Heart left ventricle (tissue), 13 donors: ENCODE results near the gene NOTUM.

ENCODE experiments used
- POLR2A ChIP-seq, 2 donors: fragments of 450-650 bp; IDR thresholded peaks; one replicate each; pipeline ENCODE4 v1.6.1; 2017; ENCODE audit warnings: antibody characterized with exemption in 2 of 2, mild to moderate bottlenecking in 2 of 2, moderate library complexity in 2 of 2
- TF ChIP-seq, protein P1 (sequence below), 12 donors: fragments of 200-600 bp; sonication (generic) in 4 of 12; IDR thresholded peaks; one replicate each; pipeline versions ENCODE4 v1.5.0 to v1.8.0; 2018 to 2022; ENCODE audit warnings: antibody characterized with exemption in 12 of 12, mild to moderate bottlenecking in 5 of 12
- donor health status: ischemic (EF 13 %, LVEDD 7.1; RV severe dilation, severe dysfunction).
- donor health status: DM: no; HTN: yes; CAD: no.
- donor health status: DM: no; HTN: no; CAD: no.
- donor health status: ischemic (EF 25% LVEDD 6.9; RV normal size, moderate dysfunction).
- donor health status: ischemic (EF 25% LVEDD 5.7; RV mildly dilated, moderate dysfunction).
- donor health status: ischemic (EF 35%, LVEDD 5.7; RV mildly dilated, moderate dysfunction).
- donor health status: nonischemic (EF 11% LVEDD 7.7; RV severe dilation, severe dysfunction).
- donor health status: DM: yes; HTN: yes; CAD: no.
- donor health status: PGD.
- donor health status: ischemic (EF 29% LVEDD 5.4; RV normal size, mild dysfunction).
- donor health status: nonischemic (EF 23%, LVEDD 6.1; RV moderate dilation, normal function).

DNA sequence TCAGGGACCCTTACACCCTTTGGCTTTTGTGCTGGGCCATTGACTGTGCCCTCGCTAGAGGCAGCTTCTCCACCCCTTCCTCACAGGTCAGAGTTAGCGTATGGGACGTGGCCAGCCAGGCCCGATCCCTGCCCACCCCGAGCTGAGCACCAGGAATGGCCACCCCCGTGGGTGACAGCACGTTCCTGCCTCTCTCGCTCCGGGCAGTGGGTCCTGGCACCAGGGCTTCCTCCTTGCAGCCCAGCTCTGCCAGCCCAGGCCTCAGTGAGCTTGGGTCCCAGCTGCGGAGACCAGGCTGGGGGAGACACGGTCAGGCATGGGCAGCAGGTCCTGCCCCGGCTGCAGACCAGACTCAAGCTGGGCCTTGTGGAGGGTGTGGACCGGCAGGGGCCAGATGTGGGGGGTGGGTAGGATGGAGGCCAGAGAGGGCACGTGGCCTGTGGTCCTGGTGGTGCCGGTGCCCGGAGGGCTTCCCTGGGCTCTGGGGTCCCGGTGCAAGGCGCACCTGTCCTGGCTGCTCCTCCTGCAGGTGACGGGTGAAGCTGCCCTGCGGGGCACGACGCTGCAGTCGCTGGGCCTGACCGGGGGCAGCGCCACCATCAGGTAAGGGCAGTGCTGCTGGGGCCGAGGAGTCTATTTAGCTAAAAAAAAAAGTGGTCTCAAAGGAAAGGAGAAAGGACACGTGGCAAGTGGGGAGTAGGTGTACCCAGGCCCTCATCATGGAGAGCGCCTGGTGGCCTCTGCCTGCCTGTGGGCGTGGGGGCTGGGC is 34.7 kb upstream of the NOTUM start:
- TF ChIP-seq, protein P1, sequence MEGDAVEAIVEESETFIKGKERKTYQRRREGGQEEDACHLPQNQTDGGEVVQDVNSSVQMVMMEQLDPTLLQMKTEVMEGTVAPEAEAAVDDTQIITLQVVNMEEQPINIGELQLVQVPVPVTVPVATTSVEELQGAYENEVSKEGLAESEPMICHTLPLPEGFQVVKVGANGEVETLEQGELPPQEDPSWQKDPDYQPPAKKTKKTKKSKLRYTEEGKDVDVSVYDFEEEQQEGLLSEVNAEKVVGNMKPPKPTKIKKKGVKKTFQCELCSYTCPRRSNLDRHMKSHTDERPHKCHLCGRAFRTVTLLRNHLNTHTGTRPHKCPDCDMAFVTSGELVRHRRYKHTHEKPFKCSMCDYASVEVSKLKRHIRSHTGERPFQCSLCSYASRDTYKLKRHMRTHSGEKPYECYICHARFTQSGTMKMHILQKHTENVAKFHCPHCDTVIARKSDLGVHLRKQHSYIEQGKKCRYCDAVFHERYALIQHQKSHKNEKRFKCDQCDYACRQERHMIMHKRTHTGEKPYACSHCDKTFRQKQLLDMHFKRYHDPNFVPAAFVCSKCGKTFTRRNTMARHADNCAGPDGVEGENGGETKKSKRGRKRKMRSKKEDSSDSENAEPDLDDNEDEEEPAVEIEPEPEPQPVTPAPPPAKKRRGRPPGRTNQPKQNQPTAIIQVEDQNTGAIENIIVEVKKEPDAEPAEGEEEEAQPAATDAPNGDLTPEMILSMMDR (IDR thresholded peaks at IDR 0.05) = no peak
- TF ChIP-seq POLR2A (IDR thresholded peaks at IDR 0.05) = no peak
